GM21723 (cell line): Measurements from ENCODE around the gene TMUB1.
A peak's percentile ranks its signal among the peaks of the same experiment; 100 is the strongest.

ENCODE experiments used
- ATAC-seq: cut with Tn5 transposase; IDR thresholded peaks from one replicate; pipeline ENCODE4 v1.9.1; 2021; ENCODE audit warnings: mild to moderate bottlenecking, moderate library complexity; ENCODE audit not compliant: unreplicated experiment

Gene TMUB1, protein sequence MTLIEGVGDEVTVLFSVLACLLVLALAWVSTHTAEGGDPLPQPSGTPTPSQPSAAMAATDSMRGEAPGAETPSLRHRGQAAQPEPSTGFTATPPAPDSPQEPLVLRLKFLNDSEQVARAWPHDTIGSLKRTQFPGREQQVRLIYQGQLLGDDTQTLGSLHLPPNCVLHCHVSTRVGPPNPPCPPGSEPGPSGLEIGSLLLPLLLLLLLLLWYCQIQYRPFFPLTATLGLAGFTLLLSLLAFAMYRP

DNA sequence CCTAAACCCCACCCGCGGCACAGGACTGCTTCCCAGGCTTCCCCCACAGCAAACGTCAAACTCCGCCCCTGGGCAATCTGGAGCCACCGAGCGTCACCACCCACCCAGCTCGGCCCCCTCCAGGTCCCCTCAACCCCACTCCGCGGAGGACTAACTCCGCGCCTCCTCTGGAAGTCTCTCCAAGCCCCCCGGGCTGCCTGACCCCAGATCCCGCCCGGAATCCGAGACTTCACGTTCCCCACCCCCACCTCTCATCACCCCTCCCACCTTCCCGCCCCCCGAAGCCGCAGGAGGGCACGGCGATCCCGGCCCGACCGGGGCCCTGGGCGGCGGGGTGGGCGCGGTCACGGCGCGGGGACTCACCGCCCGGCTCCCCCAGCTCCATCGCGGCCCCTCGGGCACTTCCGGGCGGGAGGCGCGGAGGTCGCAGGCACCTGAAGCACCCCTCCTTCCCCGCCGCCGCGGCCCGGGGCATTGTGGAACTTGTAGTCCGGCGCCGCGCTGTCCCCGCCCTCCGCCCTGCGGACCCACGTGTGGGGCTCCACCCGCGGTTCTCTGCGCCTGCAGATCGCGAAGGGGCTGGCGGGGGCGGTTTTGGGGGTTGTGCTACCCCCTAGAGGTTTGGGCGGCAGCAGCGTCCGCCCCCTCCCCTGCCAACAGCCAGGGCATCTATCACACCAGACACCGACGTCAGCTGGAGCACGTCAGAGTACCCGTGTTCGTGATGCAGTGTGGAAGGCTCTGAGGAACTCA lies at the start of gene TMUB1:
Gene TMUB1 (minus strand): TSS at position 423 of the 753 bp plus-strand sequence. CDS start 930 bp downstream, outside the sequence.
- peak; percentile 46 for ATAC-seq

DNA sequence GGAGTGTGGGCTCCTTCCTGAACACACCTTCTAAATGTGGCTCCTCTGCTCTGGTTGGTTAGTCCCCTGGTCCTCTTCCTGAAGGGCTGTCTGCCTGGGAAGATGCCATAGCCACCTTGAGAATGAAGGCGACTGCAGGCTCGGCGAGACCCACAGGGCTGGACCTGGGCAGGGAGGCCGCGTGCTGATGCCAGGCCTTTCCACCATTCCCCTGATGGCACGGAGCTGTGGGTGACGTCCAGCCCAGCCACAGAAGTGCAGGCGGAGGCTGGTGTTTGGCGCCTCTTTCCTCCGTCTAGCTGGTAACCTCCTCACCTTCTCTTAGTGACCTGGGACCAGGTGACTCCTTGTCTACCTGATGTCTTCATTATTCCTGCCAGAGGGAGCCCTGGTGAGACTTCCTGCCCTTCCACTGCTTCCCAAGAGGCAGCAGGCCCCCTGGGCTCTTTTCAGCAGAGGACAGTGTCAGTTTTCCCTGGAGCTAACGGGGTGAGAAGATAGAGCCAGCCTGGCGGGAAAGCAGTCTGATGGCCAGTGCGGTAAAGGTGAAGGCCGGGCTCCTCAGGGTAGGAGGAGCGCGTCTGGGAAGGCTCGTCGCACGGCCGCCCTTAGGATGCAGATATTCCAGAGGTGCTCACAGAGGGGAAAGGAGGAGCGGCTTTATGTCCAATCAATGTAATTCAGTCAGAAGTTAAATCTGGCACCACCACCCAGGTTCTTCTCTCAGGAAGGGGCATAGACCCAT lies 49.3 kb upstream of the TMUB1 start:
- no peak for ATAC-seq

DNA sequence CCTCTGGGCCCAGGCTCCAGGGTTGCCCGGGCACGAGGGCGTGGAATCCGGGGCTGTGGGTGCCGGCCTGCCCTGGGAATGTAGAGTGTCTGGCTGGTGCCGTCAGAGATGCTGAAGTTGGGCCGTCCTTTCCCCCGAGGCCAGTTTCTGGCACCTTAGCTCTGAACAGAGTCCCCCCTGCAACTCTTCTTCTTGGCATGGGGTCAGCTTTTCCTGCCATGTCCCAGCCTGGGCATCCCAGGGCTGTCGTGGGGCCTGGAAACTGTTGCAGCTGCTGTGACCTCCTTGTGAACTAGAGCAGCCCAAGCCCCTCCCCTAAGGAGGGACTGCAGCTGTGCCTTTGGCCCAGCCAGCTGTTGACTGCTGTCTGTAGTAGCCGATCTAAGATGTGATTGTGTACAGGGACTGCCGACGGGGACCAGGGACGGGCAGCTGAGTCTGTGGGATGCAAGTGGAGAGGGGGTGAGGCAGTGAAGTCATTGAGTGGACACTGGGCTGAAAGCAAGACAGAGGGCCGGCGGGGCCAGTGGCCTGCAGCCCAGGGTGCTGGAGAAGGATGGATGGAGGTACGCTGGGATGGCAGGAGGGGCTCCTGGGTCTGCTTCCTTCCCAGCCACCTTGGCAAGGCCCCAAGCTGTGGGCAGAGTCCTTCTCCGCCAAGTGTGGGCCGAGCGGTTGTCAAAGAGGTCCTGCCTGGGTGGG lies 48.5 kb upstream of the TMUB1 start:
- no peak for ATAC-seq

DNA sequence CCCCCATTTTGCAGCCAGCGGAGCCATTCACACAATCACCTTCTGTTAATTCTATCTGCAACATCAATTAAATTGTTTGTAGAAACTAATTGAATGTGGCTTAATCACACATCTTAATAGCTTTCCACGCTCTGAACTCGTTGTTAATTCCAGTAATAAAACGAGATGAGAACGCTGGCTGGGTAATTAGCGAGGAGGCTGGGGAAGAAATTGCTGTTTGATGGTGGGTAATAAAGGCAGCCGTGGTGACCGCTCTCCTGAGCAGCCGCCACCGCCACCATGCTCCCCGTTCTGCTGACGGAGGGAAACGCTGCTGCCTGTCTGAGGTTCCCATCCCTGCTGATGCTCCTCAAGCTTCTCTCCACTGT lies 47.9 kb upstream of the TMUB1 start:
- ATAC-seq, result no peak

DNA sequence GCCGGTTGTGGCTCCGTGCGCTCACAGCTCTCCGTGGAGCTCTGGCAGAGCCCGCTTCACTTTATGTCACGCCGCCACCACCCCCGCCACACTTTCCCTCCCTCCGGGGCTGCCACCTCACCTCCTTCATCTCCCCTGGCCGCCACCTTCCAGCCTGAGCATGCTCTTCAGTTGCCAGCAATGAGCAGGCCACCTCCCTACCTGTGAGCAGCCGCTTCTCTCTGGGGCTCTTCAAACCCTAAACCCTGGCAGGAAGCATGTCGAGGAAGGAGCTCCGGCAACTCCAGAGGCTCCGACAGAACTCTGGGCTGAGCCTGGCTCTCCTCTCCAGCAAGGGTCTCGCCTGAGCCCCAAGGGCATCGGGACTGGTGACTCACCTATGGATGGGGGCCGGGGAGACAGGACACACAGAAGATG lies 47.5 kb upstream of the TMUB1 start:
- ATAC-seq, result no peak

DNA sequence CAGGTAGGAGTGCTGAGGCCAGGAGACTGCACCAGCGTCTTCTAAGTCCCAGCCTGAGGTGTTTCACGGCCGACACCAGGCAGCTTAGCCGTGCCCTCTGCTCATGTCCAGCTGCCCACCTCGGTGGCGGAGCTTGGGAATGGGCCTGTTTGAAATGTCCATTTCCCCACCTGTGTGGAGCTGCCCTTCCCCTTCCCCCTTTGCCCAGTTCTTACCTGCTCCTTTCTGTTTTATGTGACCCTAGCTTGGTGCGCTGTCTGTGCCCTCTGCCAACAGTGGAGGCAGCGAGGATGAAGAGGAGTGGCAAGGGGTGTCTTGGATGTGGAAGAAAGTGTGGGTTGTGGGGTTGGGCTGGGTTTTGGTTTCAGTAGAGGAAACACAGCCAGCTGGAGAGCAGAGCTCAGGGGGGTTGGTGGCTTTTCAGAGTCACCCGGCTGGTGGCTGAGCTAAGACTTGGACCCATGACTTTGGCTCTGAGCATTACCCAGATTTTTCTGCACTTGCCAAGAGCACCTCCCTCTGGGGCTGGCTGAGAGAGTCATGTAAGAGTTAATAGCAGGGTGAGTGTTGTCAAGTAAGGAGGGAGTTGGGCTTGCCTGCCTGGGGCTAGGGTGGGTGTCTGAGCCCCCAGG lies 46.8 kb upstream of the TMUB1 start:
- ATAC-seq, result no peak

DNA sequence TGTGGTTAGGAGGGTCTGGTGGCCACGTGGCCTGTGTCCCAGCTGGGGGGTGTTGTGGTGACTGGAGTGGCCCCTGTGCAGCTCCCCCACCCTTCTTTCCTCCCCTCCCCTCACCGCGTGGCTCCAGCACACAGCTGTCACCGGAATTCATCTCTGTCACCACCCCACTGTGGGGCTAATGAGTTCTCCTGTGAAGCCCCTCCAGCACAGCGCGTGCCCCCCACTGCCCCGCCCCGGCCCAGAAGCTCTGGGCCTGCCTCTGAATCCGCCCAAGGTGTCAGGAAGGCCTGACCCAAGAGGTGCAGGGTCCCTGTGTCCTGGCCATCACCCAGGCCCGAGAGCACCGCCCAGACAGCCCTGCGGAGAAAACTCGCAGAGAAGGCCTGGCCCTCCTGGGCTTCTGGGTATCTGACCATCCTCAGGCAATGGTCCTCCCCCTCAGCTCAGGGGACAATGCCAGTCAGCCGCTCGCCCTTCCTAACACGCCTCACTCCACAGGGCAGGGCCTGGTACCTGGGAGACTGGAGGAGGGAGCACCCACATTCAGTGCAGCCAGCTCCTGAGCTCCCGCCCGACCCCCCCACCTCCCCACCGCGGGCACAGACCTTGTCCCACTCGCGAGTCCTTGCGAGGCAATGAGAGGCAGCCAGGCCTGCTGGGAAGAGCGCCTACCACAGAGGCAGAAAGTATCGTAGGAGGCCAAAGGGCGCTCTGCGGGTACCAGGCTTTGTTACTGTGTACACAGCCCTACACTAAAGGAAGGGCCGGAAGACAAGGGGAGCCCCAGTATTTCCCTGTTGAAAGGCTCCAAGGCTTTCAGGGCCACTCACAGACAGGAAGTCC lies 46.0 kb upstream of the TMUB1 start:
- ATAC-seq, result no peak

DNA sequence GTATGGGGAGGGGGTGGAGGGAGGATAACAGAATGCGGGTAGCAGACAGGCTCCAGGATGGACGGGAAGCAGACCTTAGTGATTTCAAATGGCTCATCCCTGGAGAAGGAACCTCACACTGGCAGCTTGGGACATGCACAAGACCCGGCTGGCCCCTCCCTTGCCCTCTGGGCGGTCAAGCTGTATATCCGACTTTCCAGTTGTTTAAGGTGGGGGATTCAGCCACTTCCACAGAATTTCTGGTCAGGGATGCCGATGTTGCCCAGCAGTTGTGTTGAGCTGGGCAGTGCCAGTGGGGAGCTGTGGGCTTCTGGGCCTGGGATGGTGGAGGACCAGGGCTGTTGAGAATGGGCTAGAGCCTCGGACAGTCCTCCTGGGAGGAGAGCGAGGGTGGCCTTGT lies 45.4 kb upstream of the TMUB1 start:
- ATAC-seq, result no peak

DNA sequence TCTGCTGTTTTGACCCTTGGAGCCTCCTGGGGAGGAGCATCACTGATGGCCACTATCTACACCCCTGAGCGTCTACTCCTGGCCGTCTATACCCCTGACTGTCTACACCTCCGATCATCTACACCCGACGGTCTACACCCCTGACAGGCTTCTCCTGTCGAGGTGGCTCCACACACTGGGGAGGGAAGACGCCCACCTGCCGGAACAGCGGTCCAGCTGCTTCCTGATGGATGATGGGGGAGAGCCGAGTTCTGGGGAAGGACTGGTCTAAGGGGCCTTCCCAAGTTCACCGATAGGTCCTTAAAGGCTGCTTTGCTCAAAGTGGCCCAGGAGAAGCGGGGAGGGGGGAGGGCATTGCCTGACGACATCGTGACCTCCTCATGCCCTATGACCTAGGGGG lies 44.9 kb upstream of the TMUB1 start:
- no peak for ATAC-seq

DNA sequence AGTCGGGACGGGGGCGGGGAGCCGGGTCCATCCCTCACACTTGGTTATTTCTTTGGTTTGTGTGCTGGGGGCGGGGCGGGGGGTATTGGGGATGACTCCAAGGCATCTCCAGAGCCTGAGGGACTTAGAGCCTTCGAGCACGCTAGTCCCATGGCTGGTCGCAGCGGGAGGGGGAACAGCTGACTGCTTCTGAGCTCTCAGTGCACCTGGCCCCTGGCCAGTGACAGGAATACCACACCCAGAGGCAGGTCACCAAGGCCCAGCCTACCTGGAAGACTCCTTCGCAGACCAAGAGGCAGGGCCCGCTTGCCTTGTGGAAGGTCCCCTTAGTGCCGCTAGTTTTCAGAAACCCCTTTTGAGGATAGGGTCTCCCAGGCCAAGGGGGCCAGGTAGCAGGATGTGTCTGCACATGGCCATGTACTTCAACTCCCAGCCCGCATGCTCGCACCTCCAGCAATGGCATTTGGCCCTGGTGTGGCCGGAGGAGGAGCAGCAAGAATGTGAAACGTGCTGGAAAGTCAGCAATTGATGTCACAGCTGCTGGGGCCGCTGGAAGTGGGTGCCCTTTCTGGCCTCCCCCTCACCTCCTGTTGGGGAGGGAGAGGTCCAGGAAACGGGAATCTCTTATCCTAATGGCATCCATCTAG lies 43.3 kb upstream of the TMUB1 start:
- ATAC-seq, result no peak

DNA sequence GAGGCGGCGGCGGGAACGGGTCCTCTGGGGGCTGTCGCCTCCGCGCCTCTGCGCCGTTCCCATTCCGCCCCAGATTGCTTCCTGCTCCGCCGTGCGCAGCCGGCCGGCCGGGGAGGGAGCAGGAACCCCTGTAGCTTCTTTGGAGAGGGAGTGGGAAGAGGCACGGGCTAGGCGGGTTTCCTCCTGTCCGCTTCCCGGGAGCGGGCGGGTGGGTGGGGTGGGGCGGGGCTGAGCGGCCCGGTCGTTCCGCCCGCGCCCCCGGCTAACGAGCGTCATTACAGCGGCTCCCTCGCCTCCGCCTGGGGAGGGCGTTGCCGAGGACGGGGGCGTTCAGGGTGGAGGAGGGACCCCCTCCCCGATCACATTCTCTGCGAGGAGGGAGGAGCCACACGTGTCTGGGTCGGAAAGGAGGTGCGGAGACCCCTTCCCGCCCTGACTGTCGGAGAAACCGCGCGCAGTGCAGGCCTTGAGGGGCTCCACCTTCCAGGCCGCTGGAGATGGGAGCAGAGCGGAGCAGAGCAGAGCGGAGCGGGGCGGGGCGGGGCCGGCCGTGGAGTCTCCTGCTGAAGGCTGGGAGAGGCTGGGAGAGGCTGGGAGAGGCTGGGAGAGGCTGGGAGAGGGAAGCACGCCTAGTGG lies 42.7 kb upstream of the TMUB1 start:
- ATAC-seq, result no peak

DNA sequence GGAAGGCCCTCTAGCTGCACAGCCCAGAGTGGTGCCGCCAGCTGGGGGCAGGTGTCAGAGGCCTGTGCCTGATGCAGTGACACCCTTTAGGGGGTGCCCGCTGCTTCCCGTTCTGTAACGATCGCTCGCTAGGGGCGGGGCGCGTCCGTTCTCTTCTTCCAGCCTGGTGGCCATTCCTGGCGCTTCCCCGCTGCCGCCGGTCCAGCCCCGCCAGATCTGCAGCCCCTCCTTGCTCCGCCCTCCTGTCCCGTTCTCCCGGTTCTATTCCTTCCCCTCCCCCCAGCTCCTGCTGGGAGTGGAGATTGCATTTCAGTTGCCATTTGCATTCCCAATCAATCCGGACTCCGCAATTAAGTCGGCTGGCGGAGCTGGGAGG lies 42.2 kb upstream of the TMUB1 start:
- no peak for ATAC-seq

DNA sequence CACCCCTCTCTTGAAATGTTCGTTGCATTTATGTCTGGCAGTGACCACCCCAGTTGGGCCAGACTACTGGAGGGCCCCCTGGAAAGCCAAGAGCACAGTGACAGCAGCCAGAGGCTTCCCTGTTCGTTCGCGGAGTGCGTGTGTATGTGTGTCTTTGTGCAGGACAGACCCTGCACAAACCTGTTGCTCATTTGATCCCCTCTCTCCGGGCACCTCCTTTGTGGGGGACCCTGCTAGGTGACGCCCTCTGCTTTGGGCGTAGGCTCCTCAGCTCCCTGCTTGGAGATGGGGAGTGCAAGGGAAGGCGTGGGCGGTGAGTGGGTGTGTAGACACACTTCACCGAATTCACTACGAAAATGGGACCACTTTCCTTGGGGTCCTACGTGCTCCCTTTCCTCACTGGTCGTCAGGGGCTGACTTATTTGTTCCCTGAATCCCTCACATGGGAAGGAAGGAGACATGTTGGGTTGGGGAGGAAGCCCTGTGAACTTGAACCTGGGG lies 41.7 kb upstream of the TMUB1 start:
- no peak for ATAC-seq

DNA sequence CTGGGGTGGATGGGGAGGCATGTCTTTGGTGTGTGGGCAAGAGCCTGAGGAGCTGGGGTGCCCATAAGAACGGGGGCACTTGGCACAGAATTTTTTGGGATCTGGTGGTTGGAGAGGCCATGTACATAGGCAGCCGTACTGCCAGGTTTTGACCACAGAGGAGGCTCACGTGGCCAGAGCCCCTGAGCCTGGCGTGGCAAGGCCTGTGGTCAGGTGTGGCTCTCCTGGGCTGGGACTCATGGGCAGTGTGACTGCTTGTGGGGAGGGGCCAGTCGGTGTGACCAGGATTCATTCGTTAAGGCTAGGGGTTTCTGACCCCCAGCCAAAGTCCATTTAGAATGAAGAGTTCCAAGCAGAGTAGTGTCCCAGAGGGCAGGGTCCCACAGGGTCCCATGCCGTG lies 41.2 kb upstream of the TMUB1 start:
- ATAC-seq, result no peak

DNA sequence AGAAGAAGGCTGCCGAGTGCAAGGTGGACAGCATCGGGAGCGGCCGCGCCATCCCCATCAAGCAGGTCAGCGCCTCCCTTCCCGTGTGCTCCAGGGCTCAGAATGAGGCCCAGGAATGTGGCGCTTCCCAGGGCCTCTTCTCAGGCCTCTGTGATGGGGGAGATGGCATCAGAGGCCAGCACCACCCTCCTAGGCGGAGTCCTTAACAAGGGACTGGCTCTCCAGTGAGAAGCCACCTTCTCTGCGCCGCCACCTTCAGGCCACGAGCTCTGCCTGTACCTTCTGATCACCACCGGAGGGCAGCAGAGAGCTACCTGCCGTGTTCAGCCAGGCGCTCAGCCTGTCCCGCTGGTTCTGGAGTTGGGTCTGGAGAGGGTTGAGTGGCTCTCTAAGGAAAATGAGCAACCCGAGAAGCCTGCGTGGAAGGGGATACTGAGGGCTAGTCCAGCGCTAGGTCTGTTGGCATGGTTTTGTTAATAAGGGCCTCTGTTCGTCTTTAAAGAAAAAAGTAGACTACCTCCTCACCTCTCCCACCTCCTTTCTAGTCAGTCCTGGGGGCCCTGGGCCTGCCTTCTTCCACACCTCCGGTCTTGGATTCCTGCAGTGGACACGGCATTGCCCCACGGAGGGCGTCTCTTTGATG lies 40.6 kb upstream of the TMUB1 start:
- peak; percentile 90 for ATAC-seq

DNA sequence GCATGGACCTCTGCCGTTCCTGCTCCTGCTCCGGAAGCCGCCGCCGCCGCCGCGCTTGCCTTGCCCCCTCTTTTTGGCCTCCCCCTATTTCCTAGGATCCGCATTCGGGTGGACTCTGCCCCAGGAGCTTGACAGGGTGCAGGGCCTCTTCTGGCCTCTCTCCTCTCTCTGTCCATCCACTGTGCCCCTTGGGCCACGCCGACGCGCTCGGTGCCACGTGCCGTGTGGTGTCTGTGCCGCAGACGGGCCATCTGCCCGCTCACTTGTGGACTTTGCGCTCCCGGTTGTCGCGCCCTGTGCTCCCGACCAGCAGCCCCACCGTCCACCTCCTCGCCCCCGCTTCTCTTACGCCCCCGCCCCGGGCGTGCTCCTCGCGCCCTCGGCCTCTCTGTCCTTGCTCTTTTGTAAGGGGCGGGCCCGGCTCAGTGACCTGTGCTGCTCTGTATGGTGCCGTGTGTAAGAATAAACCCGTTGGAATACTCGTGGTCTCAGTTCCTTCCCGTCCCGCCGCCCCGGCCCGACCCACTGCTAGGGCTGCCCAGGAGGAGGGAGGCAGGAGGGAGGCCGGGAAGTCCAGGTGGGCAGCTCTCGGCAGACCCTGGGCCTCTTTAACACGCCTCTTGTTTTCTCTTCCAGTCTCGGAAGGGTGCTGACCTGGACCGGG lies 40.0 kb upstream of the TMUB1 start:
- ATAC-seq, result no peak

DNA sequence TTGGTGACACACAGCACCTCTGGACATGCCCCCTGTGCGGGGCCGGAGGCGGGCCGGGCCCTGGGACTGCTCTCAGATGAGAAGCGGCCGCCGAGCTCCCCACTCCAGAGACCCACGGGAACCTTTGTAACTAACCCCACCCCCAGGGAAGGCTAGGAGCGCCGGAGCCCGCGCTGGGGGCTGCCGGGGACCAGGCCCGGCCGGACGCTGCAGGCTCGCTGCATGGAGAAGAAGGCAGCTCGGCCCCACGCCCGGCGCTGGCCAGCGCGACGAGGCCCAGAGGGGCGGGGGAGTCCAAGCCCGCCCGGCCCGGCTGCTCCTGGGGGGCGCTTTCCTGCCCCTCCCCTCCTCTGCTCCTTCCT lies 39.5 kb upstream of the TMUB1 start:
- ATAC-seq, result no peak

DNA sequence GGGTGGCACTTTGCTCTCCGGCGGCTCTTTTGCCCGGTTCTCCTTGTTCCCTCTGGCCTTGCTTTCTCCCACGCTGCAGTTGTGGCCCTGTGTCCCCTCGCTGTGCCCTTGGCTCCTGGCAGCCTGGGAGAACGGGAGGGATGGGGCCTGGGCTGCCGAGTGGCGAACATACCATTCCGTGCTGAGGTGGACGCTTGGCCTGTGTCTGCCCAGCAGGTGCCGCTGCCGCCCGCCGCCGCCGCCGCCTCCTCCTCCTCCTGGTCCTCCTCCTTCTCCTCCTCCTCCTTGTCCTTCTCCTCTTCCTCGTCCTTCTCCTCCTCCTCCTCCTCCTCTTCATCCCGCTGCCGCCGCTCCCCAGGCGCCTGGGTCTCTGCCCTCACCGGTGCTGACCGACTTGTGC lies 39.0 kb upstream of the TMUB1 start:
- no peak for ATAC-seq
